Muscle of arm (tissue), 12 donors: Measurements from ENCODE around the gene NAP1L1. TPM values are rescaled to one million over a fixed set of nuclear protein-coding genes. Genes with fewer than 3 reads are reported as not detected.
A peak's percentile ranks its signal among the peaks of the same experiment; 100 is the strongest.

Experiments
- DNase-seq: peaks from one replicate; pipeline ENCODE4 v3.0.0-alpha.2; 2013
- polyA plus RNA-seq, 12 donors: library from polyadenylated mRNA; unstranded; fragments of 120-200 nt; gene quantifications; one replicate each; pipeline ENCODE4 v1.2.1, GENCODE V29; 2013; ENCODE audit not compliant: insufficient read length in 12 of 12

The NAP1L1 gene
- polyA plus RNA-seq, 12 donors = 159 to 774 (median 494) TPM

DNA sequence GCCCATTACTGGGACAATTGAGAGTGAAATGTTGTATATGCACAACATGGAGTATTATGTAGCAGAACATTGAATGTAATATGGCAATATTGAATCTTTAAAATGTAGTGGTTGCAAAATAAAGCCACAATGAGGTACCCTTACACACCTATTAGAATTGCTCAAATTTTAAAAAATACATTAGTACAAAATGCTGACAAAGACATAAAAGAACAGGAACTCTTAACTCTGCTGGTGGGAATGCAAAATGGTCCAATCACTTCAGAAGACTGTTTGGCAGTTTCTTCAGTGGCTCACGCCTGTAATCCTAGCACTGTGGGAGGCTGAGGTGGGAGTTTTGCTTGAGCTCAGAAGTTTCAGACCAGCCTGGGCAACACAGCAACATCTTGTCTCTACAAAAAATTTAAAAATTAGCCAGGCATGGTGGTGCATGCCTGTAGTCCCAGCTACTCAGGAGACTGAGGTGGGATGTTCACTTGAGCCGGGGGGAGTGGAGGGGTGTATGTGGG lies 6.8 kb upstream of the NAP1L1 start:
- DNase-seq = no peak

DNA sequence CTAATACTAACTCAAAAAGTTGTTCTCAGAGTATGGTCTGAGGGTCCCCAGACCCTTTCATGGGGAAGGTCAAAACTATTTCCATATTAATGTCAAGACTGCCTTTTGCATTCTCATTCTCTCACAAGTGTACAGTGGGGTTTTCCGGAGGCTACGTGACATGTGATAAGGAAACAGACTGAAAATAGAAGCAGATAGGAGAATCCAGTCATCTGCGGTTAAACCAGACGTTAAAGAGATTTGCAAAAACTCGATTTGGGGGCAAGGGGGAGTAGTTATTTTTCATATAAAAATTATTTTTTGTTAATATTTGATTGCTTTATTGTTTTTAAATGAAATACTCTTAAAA lies 1.0 kb upstream of the NAP1L1 start:
- DNase-seq = no peak

DNA sequence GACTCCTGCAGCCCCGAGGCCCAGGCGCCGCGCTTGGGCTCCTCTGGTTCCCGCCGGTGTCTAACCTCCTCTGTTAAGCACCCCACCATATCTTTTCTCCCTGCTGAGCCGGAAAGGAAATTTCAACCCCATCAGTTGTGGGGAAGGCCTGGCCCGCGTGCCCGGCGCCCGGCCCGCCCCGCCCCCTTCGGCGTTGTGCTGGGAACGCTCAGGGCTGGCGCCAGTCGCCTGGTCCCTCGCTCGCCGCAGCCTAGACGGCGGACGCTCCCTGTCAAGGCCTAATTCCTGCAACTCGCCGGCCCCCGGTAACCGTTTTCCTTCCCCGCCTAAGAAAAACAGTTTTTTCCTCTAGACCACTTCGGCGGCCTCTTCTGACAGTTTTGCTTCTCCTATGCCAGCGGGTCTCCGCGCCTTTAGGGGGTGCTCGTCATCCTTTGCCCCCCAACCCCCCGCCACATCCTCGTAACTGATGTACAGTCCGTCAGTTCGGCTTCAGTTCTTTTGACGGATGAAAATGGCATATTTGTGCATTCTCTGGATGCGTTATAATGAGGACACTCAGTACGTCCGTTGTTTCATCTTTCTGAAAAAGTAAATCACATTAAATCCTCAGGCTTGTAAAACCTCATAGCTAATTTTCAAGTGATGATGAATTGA lies 506 bp upstream of the NAP1L1 start:
- DNase-seq = no peak

DNA sequence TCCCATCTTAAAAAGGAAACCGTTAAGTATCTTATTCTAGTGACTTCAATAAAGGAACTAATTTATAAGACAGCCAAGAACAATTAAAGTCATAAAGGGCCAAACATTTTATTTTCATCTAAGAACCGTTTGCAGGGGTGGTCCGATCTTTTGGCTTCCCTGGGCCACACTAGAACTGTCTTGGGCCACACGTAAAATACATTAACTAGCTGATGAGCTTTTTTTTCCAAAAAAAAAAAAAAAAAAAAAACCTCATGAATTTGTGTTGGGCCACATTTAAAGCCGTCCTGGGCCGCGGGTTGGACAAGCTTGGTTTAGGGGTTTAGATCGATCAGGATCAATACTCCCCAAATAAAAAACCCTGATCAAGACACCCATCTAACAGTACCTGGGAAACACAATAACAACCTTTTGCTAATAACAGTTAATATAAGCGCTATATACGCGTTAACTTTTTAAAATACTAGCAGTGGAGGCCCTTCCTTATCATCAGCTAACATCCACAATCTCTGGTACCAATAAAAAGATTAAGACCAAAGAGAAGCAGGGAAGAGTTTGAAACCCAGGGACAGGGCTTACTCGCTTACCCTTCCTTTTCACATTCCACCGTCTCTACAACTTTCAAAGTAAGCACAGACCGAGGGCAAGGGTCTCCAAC lies 1.1 kb downstream of the NAP1L1 start:
- peak; percentile 4 for DNase-seq

DNA sequence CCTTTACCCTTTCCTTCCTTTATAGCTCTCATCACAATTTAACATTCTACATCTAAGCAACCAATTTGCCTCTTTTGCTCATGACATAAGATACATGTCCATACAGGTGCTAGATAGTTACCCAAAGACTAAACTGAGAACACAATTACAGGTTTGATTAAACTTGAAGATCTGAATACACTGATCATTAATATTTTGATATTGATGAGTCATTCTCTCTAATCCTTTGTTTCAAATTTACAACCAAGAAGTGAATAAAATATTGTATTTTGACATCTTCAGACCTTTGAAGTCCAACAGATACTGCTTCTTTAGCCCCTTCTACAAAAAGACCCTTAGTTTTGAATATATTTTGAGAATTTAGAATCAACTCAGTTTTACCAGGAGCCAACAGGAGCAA lies 2.6 kb downstream of the NAP1L1 start:
- no peak for DNase-seq

DNA sequence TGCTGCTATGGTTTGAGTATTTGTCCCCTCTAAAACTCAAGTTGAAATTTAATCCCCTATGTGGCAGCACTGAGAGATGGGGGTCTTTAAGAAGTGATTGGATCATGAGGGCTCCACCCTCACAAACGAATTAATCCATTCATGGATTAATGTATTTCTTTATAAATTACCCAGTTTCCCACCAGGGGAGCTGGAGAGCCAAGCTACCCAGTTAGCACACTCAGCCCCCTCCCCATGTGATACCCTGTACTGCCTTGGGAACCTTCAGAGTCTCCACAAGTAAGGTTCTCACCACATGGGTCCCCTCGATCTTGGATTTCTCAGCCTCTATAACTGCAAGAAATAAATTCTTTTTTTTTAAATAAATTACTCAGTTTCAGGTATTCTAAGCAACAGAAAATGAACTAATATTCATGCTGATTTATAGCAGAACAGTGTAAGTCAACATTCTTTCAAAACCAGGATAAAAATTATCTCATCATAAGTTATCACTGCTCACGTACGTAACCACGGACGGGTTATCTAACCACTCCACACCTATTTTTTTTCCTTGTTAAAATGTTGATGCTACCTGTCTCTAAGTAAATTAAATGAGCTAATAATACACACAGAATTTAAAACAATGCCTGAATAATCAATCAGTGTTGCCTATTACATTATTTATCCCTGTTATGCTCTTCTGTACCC lies 3.6 kb downstream of the NAP1L1 start:
- DNase-seq = no peak

DNA sequence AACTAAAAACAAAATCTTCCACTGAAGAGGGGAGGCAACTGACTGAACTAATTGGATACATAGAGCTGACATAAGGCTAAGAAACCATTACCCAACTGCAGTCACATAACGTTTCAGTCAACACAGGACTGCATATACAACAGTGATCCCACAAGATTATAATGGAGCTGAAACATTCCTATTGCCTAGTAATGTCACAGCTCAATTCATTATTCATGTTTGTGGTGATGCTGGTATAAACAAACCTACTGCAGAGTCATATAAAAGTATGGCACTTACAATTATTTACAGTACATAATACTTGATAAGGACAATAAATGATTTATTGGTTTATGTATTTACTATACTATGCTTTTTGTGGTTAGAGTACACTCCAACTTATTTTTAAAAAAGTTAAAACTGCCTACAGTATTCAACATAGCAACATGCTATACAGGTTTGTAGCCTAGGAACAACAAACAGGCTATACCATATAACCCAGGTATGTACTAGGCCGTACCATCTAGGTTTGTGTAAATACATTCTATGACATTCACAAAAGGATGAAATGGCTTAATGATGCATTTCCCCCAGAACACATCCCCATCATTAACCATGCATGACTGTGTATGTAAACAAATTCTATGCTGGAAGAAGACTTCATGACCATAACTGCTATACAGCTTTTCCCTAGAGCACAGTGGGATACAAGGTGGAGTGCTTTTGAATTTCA lies 4.3 kb downstream of the NAP1L1 start:
- DNase-seq = no peak

DNA sequence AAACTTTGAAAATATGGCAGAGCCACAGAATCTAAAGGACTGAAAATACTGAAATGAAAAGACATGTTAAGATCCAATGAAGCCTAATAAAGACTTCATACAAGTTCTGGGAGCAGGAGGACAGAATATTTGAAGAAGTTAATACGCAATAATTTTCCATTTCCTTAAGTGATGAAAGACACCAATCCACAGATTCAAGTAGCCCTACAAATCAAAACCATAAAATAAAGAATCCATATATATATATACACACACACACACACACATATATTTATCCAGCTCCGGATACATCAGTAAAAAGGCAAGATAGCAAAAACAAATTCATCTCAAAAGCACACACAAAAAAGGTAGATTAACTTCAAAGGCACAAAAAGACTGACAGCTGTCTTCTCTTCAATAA lies 5.7 kb downstream of the NAP1L1 start:
- DNase-seq = no peak

DNA sequence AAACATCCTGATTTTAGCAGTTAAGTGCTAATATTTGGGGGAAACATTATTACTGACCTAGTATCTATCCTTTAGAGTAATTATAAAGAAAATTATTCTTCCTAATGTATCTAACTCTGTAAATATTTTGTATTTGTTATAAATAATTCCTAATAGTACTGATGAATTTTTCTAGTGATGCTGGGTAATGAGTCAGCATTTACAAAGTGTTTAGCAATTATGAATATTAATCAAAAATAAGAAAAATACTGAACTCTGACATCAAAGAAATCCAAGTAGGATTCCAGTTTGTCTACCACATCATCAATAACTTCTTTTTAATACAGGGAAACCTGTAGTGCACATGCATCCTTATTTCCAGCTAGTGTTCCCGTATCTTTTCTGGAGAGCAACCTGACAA lies 9.0 kb downstream of the NAP1L1 start:
- no peak for DNase-seq

DNA sequence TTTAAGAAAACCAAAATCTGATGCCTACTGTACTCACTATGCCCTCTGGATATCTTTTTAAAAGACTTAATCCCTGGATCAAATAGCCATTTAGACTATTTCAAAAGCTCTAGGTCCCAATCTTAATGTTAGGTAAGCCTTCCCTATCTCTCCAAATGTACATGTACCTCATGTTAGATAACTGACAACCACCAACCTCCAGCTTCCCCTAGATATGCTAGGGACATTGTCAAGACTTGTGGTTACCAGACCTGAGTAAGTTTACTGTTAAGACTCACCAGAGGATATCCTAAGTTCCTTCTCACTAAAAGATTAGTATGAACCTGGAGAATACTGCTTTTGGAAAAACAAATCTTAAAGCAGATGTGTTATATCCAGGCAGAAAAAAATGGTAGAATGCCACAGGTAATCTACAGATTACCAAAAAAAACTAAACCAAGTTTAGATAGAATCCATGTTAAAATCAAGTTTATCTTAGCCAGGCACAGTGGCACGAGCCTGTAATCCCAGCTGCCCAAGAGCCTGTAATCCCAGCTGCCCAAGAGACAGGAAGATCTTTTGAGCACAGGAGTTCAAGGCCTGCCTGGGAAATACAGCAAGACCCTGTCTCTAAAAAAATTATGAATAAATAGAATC lies 9.7 kb downstream of the NAP1L1 start:
- DNase-seq = no peak

DNA sequence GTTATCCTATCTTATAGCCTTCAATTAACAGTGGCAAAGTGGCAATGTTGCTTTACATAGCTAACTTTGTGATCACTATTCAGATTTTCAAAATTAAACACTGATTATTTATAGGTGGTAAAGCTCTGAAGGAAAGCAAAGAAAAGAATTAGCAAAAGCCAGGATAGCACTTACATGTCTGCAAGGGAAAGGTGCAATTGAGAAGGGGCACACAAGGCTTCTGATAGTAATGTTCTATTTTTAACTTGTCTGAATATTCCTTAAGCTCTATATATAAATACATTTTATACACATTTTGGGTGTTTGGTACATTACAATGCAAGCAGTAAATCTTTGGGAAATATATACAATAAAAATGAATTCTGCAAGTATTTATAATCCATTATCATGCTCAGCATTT lies 10.9 kb downstream of the NAP1L1 start:
- no peak for DNase-seq

DNA sequence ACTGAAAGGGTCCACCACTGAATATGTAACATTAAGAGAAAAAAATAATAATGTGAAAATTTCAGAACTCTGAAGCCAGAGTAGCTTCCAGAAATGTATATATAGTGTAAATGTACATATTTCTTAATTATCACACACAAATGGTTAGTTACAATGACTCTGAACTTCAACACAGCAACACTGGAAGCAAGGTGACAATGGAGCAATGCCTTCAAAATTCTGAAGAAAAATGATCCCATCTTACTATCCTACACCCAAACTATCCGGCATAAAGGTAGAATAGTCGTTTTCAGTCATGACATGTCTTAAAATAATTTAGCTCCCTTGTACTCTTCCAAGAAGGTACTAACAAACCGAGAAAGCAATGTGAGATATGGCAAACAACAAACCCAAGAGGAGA lies 11.9 kb downstream of the NAP1L1 start:
- no peak for DNase-seq

DNA sequence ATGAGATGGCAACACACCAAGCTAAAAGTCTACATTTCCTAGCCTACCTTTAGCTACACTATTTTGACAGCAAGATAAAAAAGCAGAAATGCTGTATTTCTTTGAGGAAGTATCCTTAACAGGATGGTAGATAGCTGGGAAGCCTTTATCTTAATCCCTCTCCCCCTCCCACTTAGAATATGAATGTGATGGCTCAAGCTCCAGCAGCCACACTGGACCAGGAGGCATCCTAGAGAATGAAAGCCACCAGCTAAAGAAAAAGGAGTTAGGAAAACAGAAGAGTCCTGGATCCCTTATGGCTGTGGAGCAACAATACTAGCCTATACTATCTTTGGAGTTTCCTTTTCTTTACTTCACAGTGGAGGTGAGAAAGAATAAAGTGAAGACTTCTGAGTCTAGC lies 15.1 kb downstream of the NAP1L1 start:
- no peak for DNase-seq

DNA sequence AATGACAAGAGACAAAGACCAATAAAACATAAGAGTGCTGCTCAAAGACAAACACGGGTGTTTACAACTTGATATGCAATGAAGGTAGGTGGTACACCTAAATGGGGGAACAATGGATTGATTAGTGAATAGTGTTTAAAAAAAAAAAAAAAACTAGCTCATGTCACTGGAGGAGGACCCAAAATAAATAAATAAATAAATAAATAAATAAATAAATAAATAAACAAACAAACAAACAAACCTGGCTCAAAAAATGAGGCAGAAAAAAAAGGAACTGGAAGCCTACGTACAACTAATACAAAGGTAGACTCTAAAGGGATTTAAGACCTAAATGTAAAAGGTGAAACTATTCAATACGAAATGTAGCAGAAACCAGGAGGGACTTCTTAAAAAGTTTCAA lies 18.6 kb downstream of the NAP1L1 start:
- no peak for DNase-seq

- DNase-seq = no peak
These were observed 19.6 kb downstream of the NAP1L1 start for GRCh38 chr12:76064904-76065303.

DNA sequence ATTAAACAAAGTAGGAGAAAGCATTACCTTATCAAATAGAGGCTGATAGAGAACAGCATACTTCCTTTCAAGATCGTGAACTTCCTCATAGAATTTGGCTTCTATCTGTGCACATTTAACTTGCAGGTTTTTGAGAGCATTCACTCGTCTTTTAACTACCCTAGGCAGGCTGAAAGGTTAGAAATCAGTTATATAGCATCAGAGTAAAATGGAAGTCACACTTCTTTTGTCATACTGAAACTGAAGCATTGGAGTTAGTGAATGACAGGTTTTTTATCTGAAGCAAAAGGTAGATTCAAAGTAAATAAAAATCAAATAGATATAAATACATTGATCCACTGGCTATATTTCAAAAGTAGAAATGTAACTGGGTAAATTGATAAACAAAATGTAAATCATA lies 24.4 kb downstream of the NAP1L1 start:
- DNase-seq = no peak

DNA sequence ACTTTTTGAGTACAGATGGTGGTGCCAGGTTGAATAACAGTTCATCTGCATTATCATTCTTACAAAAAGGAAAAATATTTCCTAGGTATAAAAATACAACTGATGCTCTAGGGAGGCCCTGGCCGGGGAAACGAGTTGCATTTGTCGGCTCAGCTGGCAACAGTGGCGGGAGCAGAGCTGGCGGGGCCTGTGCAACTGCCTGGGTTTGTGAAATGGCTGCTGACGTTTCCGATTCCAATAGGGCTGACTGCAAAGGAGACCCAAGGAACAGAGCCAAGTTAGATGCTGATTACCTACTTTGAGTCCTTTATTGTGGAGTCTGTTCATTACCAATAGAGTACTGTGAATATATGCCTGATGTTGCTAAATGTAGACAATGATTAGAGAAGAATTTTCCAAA lies 27.2 kb downstream of the NAP1L1 start:
- no peak for DNase-seq

GRCh38 chr12:76055393-76055792 lies 29.1 kb downstream of the NAP1L1 start:
- DNase-seq = no peak

DNA sequence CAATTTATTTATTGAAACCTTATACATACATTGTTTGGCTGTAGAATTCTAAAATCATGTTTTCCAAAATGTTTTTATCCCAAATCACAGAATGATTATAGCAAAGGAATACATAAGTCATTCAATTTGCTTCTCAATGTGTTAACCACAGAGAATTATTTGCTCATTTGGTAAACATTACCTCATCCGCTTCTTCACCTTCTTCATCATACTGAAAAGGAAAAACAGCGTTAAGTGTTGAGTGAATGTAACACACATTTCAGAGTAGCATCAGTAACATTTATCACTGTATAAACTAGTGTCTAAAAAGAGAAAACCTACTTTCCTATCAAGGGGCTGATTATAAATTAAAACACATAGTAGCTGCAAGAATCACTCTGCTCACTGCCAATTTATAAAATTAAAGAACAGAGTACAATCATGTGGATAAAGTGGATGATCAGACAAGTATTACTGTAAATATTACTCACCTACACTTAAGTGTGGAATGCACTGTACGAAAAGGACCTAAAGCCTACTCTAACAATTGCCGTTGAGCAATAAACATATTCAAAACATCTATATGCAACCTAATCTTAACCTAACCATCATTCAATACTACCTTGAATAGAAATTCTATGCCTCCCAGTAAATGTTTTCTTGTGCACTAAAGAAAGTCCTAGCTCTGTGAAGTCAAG lies 34.8 kb downstream of the NAP1L1 start:
- no peak for DNase-seq

- DNase-seq = no peak
These were observed 36.7 kb downstream of the NAP1L1 start for GRCh38 chr12:76047742-76048141.

GRCh38 chr12:76047060-76047459 lies 37.4 kb downstream of the NAP1L1 start:
- DNase-seq = no peak

GRCh38 chr12:76043377-76043776 lies 41.1 kb downstream of the NAP1L1 start:
- no peak for DNase-seq
